GM12891 (cell line): Measurements from ENCODE around the gene TUSC2.

ENCODE experiments used
- PAX5 ChIP-seq: IDR thresholded peaks from 2 replicates; pipeline ENCODE4 v1.6.1; 2011; ENCODE audit warnings: low read length, moderate library complexity, mild to moderate bottlenecking; ENCODE audit not compliant: insufficient read depth, severe bottlenecking
- POLR2A ChIP-seq: IDR thresholded peaks from 2 replicates; pipeline ENCODE4 v1.6.1; 2011; ENCODE audit warnings: low read depth, low read length, control low read depth
- POLR2AphosphoS5 ChIP-seq: IDR thresholded peaks from 2 replicates; pipeline ENCODE4 v1.6.1; 2011; ENCODE audit warnings: low read depth, low read length, control low read depth
- POU2F2 ChIP-seq: IDR thresholded peaks from 2 replicates; pipeline ENCODE4 v1.6.1; 2011; ENCODE audit warnings: low read depth, mild to moderate bottlenecking, control low read depth, low read length, moderate library complexity
- SPI1 ChIP-seq: IDR thresholded peaks from 2 replicates; pipeline ENCODE4 v1.6.1; 2011; ENCODE audit warnings: low read depth, low read length, control low read depth
- TAF1 ChIP-seq: IDR thresholded peaks from 2 replicates; pipeline ENCODE4 v1.6.1; 2011; ENCODE audit warnings: low read depth, low read length, control low read depth

DNA sequence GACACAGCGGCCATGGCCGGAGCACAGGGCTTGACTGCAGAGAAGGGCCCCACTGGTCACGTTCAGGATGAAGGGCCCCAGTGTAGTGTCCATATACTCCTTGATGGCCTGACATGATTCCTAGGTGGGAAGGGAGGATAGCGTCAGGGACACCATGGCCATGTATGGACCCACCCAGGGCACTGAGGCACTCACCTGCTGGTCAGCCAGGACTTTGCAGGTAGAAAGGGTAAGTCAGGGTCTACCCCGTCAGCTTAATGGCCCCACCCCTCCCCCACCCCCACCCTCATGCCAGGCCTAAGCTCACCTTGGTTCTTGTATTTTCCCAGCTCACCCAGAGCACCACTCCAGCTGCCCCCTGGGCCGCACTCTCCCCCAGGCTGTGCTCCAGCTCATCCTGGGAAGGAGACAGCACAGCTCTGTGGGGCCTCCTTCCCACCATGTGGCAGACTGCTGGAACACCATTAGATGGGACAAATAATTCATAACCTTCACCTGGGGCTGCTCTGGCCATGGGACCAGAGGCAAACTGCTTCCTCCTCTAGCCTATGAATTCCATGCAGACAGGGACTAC lies 27.3 kb downstream of the TUSC2 start:
- TF ChIP-seq TAF1, result no peak
- no peak for TF ChIP-seq POLR2A
- TF ChIP-seq POLR2AphosphoS5, result no peak
- no peak for TF ChIP-seq SPI1
- no peak for TF ChIP-seq PAX5
- no peak for TF ChIP-seq POU2F2
